Measurements from ENCODE around the gene LRMDA. TPM values are rescaled to one million over a fixed set of nuclear protein-coding genes. Genes with fewer than 3 reads are reported as not detected.
"Not testable (repeated sequence)": the region's sequence is repeated elsewhere in the genome, so short reads cannot be mapped to it uniquely, and the experiment has no call there.

Gene LRMDA
- total RNA-seq, 1 donor from 2014 or later = 4.5 TPM

DNA sequence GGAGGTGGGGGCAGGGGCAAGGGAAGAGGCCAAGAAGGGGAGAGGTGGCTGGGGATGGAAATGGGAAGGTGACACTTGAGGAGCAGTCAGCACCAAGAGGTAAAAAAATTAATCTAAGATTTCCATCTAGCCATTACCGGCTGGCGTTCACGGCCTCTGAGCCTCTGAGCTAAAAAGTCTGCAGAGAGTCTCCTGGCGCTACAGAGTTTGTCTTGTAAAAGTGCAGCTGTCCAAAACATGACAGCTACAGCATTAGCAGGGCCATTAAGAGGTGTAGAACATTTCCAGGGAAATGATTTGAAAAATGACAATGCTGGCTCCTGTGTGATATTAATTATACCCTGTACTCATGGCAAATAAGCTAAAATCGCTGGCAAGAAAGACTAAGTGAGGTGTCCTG lies 167.6 kb downstream of the LRMDA start:
- FAIRE-seq (no peak), DNase-seq (ENCODE audit: low spot score in 2 of 2) (no peak)

DNA sequence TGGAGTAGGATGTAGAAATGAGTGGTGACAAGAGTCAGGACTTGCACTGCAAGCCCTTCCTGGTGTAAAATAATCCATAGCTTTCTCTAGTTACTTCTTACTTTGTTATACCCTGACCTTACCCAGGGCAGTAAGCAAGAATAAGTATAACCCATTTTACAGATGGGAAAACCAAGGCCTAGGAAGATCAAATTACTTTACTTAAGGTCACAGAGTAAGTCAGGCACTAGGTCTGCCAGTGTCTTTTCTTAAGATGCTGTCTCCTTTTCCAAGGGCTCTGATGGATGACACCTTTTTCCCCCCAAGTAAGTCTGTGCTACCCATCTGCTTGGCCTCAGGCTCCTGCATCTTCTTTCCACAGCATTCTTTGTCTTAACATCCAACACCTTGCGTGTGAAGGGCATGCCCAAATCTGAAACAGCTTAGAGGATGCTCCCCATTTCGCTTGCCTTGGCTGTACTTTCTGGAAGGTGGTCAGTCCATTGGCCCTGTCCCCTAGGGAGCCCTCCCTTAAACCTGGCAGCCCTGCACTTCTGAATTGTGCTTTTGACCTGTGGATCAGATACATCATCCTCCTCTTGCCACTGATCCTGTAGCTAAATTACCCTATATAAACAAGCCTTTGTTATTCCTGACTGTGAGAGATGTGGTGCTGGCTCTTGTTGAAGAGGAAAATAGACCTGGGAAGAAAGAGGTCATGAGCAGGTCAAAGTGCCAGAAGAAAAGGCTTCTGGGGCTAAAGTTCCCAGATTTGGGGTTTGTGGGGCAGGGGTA lies 168.6 kb downstream of the LRMDA start:
- no peak for DNase-seq (ENCODE audit: low spot score in 2 of 2)
- no peak for FAIRE-seq

DNA sequence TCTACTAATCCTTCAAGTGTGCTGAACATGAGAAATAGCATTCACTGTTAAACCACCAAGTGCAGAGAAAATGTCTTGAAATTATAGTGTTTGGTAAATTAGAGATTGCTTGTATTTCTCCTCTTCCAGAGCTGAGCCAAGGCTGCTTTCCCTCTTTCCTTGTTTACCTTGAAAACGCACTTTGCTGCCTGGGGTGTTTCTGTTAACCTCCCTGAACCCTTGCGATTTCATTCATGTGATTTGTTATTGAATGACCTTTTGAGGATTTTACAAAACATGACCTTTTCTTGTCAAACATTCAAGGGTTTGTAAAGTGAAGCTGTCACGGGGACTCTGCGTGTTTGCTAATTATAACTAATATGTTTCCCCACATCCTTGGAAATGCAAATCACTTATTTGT lies 169.4 kb downstream of the LRMDA start:
- DNase-seq (ENCODE audit: low spot score in 2 of 2) (no peak), FAIRE-seq (no peak)

DNA sequence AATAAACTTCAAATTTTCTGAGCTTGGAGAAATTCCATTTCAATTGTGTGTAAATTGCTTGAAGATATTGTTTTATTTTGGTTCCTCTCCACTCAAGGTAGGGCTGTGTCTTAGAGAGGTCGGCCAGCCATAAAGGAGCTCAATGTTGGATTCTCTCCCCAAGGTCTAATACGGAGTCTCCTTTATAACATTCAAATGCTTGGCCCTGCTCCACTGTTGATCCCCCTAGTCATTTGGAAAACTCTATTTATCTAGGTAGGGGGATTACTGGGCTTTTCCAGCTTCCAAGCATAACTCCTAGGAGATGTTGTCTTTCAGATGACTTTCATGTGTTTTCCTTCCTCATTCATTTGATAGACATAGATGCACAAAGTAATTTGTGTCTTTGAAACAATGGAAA lies 170.9 kb downstream of the LRMDA start:
- DNase-seq (ENCODE audit: low spot score in 2 of 2) (no peak), FAIRE-seq (no peak)

DNA sequence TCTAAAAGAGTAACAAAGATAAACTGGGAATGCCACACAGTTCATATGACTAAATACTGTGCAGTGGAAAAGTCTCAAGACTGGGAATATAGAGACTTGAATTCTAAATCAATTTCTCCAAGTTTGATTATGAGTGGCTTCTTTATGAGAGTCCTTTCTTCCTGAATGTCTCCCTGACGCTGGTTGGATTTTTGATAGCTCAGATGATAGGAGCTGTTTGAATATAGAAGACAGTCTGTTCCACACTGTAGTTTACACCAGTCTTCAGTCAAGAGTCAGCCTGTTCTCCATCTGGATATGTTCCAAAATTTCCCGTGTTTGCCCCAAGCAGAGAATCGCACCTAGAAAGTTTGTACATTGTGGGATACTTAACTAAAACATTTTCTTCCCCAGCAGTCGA lies 173.7 kb downstream of the LRMDA start:
- no peak for FAIRE-seq
- no peak for DNase-seq (ENCODE audit: low spot score in 2 of 2)

DNA sequence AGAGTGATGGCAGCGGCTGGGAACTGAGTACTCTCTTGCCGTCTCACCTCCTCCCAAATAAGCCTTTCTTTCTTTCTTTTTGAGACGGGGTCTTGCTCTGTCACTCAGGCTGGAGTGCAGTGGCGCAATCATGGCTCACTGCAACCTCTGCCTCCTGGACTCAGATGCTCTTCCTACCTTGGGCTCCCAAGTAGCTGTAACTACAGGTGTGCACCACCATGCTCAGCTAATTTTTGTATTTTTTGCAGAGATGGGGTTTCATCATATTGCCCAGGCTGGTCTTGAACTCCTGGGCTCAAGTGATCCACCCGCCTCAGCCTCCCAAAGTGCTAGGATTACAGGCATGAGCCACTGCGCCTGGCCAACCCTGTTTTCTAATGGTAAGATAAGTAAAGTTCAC lies 174.4 kb downstream of the LRMDA start:
- FAIRE-seq; DNase-seq (ENCODE audit: low spot score in 2 of 2): not testable (repeated sequence)

DNA sequence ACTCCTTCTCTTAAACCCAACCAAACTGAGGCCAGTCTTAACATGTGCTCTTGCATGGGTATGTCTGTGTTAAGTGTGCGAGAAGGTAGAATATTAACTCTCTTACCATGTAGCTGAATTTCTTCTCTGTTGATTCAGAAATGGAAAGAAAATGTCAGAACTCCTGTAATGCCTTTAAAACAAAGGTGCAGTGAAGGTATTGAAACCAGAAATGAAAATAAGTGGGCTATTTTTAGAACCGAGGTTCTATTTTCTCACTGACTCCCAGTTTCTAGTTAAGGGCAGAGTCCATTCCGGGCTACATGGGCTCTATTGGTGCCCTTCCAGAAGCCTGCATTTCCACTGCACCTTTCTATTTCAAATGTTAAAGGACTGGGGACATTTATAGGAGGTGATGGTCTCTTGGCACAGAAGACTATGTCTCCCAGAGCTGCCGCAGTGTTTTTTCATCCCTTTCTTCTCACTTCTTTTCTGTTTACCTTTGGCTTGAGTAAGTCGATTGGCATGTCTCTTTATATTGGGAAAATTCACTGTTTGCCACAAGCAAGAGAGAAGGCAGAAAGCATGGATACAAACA lies 174.9 kb downstream of the LRMDA start:
- FAIRE-seq = no peak
- no peak for DNase-seq (ENCODE audit: low spot score in 2 of 2)

DNA sequence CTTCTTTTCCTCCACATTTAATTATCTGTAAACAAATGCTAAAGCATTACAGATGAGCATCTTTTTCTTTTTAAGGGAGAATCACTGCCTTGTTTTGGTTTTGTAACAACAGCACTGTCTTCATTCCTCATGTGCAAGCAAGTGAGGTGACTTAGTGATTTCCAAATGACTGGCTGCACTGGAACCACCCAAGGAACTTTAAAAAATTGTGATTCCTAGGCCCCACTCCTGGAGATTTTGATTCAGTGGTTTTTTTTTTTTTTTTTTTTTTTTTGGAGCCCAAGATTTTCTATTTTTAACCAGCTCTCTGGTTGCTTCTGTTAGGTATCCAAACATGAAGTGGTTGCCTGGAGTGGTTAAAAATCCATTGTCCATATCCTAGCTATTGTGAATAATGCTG lies 176.2 kb downstream of the LRMDA start:
- no peak for FAIRE-seq

DNA sequence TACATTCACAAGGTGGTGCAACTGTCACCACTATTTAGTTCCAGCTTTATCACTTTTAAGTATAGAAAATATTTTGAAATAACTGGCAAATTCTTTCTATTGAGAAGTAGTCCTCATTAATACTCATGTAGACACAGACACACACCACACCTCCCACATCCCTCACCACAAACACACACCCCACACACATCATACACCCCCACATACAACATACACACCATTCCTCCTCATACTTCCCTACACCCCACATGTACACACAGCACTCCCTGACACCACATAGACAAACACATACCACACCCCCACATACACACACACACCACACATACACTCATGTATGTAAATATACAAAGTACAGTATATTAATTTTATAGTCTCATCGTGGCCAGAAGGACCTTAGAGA lies 178.8 kb downstream of the LRMDA start:
- DNase-seq (ENCODE audit: low spot score in 2 of 2) (no peak), FAIRE-seq (no peak)

More for the DNA sequence above, 176.2 kb downstream of the LRMDA start:
- no peak for DNase-seq (ENCODE audit: low spot score in 2 of 2)

DNA sequence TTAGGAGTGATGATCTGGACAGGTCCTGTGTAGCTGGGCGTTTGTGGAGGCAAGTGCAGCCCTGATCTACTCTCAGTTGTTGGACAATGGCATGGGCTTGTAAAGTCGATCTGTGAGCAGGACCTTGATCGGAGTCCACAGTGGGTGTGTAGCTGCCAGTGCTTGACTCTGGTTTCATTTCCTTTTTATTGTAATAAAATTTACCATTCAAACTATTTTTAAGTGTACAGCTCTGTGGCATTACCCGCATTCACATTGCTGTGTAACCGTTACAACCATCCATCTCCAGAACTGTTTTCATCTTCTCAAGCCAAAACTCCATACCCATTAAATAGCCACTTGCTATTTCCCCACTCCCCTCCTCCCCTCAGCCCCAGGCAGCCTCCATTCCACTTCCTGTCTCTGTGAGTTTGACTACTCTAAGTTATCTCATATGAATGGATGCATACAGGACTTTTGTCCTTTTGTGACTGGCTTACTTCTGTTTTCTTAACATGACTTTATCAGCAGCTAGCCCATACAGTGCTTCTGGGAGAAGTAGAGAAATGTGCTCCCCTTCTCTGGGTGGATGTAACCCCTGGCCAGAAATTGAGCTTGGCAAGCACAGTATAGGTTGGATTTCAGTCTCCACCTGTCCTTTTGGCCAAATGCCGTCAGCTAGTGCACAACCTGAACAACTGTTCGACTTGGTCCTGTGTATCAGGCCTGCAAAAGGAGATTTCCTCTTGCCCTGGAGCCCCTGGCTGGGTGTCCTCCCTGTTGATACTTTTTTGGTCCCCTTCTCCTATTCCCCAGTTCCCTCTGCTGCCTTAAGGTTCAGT lies 180.0 kb downstream of the LRMDA start:
- FAIRE-seq = no peak
- no peak for DNase-seq (ENCODE audit: low spot score in 2 of 2)

DNA sequence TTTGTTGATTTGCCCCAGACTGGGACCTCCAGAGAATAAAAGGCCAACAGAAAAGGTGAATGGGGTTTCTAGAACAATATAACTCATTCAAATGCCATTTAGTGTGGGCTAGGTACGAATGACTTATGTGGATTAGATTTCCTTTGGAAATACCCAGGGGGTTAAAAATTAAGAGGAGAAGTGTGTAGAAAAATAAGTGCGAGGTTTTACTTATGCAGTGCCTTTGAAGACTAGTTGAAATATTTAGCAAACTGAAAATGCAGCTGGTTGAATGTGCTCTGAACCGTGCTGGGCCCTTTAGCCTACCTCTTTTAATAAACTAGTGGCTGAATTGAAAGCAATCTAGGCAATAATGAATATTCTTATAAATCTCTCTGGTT lies 180.6 kb downstream of the LRMDA start:
- DNase-seq (ENCODE audit: low spot score in 2 of 2) = no peak
- no peak for FAIRE-seq

DNA sequence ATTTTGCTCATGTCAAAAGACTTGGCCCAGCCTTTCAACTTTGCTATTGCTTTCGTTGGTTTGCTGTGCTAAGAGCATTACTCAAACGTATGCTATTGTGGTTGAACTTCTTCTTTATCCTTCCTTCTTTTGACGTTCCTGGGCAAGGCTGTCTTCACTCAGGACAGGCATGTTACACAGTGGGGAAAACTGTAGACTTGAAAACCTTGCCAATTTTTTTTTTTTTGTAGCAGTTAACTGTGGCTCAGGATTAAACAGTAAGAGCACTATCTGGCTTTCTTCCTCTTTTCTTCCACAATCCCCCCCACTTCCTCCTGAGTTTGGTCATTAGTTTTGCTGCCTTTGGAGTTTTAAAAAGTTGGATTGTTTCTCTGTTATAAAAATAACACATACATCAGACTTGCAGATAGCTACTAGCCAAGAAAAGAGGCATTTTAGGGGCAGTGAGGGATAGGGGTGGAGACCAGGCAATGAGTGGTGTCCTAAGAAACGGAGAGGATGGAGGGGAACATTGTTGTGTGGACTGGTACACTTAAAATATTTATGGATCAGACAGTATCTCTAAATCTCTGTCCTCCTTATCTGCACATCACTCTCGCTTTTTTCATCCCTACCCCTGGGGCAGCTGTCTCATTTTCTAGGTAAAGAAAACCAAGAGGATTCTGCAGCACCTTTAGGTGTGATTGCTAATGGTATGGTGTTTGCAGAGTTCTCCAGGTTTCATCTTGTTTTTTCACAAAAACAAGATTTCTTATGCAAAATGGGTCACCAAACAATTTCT lies 181.7 kb downstream of the LRMDA start:
- DNase-seq (ENCODE audit: low spot score in 2 of 2) (no peak), FAIRE-seq (no peak)

DNA sequence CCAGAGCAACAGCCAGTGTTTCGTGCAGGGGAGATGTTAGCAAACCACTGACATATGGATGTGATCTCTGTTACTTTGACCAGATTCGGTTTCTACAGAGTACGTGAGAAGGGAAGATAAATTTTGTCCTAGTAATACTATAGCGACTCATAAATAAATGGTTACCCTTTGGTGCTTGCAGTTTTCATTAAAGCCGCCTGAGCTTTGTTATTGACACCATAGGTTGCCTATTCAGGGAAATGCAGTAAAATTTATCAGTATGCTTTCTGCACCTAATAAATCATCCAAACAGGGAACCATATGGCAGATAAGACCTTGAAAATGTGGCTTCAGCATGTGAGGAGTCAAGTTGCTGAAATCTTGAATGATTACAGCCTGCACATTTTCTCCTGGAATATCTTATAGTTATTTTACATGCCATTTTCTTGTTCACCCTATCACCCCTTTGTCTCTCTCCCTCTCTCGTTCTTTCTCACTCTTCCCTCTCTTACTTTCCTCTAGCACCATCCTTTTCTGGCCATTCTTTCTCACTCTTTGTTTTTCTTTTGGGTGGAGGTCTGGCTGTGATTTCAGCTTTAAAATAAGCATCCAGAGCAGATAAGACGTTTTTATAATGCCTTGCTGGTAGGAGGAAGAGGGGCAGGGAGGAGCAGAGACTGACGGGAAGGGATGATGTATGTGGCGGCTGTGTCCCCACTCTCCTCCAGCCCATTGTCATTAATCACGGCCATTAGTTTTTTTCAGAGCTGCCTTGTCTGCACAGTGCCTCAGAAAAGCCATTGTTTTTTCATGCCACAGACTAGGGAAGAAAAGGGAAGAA lies 182.5 kb downstream of the LRMDA start:
- FAIRE-seq (no peak), DNase-seq (ENCODE audit: low spot score in 2 of 2) (no peak)

DNA sequence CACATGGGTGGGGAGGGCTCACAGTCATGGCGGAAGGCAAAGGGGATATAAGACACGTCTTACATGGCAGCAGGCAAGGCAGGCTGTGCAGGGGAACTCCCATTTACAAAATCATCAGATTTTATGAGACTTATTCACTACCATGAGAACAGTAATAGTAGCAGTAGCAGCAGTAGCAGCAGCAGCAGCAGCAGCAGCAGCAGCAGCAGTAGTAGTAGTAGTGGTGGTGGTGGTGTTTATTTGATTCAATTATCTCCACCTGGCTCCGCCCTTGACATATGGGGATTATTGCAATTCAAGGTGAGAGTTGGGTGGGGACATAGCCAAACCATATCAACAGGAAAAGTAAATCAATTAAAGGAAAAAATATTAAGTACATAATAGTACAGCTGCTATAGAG lies 184.7 kb downstream of the LRMDA start:
- FAIRE-seq (no peak), DNase-seq (ENCODE audit: low spot score in 2 of 2) (no peak)

DNA sequence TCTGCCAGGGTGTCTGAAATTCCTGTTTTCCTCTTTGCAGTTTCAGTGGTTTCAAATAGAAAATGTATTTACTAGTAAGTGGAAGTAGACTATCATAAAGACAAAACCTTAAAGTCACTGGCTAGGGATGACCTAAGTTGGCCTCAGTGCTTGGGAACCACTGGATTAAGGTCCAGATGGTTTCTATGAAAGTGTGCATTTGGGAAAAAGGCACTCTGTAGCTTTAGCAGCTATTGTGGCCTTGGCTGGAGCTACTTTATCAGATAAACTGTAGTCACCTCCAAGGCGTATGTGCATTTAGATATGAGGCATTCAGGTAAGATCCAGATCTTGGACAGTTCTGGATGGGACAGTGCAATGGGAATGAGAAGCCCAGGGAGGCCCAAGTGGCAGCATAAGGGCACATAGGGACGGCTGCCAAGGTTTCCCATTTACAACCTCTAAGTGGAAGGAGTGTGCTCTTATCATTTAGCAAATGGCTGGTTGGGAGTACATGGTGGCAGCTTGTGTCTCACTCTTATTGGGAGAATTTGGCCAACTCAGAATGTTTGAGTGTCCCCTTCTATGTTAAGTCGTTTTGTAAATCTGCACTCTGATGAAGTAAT lies 185.6 kb downstream of the LRMDA start:
- DNase-seq (ENCODE audit: low spot score in 2 of 2) = no peak
- no peak for FAIRE-seq

DNA sequence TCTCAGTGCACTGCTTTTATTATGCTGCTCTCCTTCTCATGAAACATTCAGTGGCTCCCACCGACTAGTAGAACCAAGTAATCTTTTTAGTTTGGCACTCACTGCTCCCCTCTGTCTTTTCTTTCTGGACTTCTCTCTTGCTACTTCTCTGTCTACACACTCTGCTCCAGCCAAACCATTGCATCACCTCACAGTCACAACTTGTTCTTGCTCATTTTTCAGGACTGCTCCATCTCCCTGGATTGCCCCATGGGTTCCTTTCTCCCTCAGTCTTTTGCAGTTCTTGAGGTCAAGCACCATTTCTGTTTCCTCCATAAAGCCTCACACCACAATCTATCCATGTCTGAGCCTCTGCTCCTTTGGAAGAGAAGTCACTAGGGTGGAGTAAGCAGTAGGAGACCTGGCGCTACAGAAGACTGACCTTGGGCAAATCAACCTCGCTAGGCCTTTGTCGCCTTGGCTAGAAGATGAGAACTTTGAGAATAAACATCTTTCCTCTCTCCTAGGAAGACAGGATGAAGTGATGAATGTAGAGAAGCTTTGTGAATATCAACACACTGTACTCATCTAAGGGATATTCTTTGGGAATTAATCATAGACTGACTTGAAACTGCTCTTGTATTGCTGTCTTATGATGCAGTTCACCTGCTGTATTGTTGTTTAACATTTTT lies 186.2 kb downstream of the LRMDA start:
- no peak for DNase-seq (ENCODE audit: low spot score in 2 of 2)
- no peak for FAIRE-seq

DNA sequence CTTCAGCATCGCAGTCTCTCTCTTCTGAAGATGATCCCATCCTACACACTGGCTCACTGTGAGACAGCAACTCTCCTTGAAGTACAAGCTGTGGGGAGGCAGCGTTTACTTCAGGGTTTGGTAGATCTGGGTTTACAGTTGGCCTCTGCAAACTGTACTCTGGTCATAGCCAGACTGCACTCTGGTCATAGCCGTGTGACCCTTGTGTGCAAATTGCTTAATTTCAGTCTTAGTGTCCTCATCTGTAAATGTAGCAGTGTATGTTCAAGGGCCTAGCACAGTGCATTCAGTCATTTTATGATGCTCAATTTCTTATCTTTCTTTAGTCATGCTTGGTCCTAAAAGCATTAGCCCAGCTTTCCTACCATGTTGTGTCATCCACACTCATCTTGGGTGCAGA lies 188.2 kb downstream of the LRMDA start:
- DNase-seq (ENCODE audit: low spot score in 2 of 2) = no peak
- no peak for FAIRE-seq

DNA sequence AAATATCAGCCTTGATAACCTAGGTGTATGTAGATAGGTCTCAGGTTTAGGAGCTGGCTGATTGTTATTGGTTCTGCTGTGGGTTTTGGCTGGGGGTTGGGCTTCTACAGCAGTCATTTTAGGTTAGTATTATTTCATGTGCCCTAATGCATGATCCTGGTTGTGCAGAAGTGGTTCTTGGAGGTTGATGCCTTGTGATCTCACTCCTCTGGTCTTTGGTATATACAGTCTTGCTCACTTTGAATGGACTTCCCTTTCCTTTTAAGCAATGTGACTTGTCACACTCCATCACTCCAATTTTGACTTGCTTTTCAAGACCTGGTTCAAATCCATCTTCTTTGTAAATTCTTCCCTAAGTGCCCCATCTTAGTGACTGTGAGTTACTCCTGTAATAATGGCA lies 188.9 kb downstream of the LRMDA start:
- no peak for DNase-seq (ENCODE audit: low spot score in 2 of 2)
- FAIRE-seq = no peak

DNA sequence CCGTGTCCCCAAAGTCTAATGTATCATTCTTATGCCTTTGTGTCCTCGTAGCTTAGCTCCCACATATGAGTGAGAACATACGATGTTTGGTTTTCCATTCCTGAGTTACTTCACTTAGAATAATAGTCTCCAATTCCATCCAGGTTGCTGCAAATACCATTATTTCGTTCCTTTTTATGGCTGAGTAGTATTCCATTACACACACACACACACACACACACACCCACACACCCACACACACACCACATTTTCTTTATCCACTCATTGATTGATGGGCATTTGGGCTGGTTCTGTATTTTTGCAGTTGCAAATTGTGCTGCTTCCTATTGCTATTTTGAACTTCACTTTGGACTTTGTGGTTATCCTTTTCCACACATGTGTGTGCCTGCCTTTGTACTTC lies 189.6 kb downstream of the LRMDA start:
- DNase-seq (ENCODE audit: low spot score in 2 of 2) = not testable (repeated sequence)

More for the DNA sequence above, 189.6 kb downstream of the LRMDA start:
- not testable (repeated sequence) for FAIRE-seq
